ENCODE measurements around the gene FNDC3B.

The FNDC3B gene

DNA sequence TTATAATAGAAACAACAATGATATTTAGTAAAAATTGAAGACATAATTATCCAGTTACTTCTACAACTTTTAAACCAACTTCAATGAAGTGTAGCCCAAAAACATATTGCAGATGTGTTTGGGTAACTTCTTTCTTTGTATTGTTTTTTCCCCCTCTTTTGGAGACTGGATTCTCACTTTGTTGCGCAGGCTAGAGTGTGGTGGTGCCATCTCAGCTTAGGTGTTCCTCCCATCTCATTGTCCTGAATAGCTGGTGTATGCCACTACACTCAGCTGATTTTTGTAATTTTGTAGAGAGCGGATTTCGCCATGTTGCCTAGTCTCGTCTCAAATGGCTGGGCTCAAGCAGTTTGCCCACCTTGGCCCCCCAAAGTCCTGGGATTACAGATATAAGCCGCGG is 148.1 kb downstream of the FNDC3B start:
- no peak overlapping the region for H3K4me3 ChIP-seq (ENCODE audit: low read depth, low read length)
- DNase-seq (ENCODE audit: low read depth) = no peak
- TF ChIP-seq, protein P1, sequence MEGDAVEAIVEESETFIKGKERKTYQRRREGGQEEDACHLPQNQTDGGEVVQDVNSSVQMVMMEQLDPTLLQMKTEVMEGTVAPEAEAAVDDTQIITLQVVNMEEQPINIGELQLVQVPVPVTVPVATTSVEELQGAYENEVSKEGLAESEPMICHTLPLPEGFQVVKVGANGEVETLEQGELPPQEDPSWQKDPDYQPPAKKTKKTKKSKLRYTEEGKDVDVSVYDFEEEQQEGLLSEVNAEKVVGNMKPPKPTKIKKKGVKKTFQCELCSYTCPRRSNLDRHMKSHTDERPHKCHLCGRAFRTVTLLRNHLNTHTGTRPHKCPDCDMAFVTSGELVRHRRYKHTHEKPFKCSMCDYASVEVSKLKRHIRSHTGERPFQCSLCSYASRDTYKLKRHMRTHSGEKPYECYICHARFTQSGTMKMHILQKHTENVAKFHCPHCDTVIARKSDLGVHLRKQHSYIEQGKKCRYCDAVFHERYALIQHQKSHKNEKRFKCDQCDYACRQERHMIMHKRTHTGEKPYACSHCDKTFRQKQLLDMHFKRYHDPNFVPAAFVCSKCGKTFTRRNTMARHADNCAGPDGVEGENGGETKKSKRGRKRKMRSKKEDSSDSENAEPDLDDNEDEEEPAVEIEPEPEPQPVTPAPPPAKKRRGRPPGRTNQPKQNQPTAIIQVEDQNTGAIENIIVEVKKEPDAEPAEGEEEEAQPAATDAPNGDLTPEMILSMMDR (IDR thresholded peaks at IDR 0.05; ENCODE audit: insufficient read depth, low read depth, low read length, missing control alignments) = no peak

DNA sequence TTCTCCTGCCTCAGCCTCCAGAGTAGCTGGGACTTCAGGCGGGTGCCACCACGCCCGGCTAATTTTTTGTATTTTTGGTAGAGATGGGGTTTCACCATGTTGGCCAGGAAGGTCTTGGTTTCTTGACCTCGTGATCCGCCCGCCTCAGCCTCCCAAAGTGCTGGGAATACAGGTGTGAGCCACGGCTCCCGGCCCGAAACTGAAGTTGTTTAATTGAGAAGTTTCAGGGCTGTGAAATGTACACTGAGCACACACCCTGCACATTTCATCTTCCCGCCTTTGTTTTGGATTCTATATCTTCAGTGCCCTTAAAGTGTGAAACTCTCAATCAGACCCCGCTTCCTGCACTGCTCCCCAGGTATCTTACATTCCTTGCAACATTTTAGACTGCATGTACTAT is 149.1 kb downstream of the FNDC3B start:
- no peak overlapping the region for H3K4me3 ChIP-seq (ENCODE audit: low read depth, low read length)
- DNase-seq (ENCODE audit: low read depth) = no peak
- TF ChIP-seq, protein P1 (IDR thresholded peaks at IDR 0.05; ENCODE audit: insufficient read depth, low read depth, low read length, missing control alignments) = no peak

DNA sequence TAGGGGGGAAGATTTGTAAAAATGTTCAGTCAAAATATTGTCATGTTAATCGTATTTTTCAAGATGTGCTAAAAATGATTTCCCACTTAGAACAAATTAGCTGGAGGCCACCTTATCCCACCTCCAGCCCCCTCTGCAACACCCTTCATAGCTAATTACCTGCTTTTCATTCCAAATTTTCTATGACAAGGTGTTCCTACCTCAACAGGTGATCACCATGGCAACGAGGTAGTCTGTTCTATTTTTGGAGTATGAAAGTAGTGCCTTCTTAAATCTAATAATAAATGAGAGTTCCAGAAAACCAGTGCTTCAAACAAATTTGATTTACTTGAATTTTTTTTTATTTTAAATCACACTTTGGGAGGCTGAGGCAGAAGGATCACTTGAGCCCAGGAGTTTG is 149.8 kb downstream of the FNDC3B start:
- no peak for DNase-seq (ENCODE audit: low read depth)
- TF ChIP-seq, protein P1 (IDR thresholded peaks at IDR 0.05; ENCODE audit: insufficient read depth, low read depth, low read length, missing control alignments) = no peak
- no peak overlapping the region for H3K4me3 ChIP-seq (ENCODE audit: low read depth, low read length)

DNA sequence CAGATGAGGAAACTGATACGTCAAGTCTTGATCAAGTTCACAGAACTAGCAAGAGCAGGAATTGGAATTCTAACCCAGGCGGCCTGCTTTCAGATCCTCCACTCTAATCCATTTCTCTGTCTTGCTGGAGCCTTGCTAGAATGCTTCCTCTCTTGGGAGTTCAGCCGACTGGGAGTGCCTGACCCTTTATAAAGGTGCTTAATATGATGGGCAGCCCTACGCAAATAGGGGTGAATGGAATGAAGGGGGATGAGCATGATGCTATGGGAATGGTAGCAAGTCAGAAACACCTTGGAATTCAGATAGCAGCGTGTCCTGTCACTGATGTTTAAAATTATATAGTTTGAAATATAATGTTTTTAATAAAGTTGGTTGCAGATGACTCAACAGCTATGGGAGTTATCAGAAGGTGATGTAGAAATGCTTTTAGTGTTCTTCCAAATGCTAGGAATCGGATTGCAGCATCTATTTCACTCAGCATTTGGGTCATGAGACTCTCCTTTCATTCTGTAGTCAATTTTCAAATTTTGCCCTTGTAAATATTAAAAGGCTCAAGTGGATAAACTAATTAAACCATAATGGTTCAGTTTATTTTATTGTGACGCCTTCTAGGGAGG is 150.7 kb downstream of the FNDC3B start:
- no peak for DNase-seq (ENCODE audit: low read depth)
- TF ChIP-seq, protein P1 (IDR thresholded peaks at IDR 0.05; ENCODE audit: insufficient read depth, low read depth, low read length, missing control alignments) = no peak
- H3K4me3 ChIP-seq (ENCODE audit: low read depth, low read length) = no peak overlapping the region

DNA sequence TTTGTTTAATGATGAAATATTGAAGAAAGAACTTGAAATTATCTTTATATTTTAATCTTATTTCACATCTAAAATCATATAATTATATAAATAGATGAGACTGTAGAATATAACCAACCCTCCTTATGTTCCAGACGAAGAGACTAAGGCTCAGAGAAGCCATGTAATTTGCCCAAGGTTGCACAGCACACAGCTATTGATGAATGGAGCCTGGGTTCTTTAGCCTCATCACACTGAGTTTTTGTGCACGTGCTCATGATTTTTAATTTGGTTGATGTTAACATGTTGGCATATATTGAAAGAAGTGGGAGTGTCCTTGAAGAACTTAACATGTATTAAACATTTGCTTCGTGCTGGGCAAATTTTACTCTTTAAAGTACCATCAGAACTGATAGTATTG is 151.6 kb downstream of the FNDC3B start:
- TF ChIP-seq, protein P1 (IDR thresholded peaks at IDR 0.05; ENCODE audit: insufficient read depth, low read depth, low read length, missing control alignments) = no peak
- no peak overlapping the region for H3K4me3 ChIP-seq (ENCODE audit: low read depth, low read length)
- no peak for DNase-seq (ENCODE audit: low read depth)

DNA sequence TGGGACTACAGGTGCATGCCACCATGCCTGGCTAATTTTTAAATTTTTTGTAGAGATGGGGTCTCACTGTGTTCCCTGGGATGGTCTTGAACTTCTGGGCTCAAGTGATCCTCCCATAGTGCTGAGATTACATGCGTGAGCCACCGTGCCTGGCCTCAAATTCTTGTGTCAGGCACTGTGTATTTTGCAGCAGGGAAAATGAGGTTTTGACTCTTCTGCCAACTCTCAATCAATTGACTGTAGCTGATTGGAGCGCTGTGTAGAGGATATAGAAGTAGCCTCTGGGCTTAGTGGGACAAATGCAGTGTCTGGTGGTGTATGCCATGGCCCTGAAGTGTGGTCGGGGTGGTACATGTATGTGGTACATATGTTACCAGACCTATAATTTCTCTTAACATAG is 152.3 kb downstream of the FNDC3B start:
- no peak overlapping the region for H3K4me3 ChIP-seq (ENCODE audit: low read depth, low read length)
- DNase-seq (ENCODE audit: low read depth) = no peak
- TF ChIP-seq, protein P1 (IDR thresholded peaks at IDR 0.05; ENCODE audit: insufficient read depth, low read depth, low read length, missing control alignments) = no peak

DNA sequence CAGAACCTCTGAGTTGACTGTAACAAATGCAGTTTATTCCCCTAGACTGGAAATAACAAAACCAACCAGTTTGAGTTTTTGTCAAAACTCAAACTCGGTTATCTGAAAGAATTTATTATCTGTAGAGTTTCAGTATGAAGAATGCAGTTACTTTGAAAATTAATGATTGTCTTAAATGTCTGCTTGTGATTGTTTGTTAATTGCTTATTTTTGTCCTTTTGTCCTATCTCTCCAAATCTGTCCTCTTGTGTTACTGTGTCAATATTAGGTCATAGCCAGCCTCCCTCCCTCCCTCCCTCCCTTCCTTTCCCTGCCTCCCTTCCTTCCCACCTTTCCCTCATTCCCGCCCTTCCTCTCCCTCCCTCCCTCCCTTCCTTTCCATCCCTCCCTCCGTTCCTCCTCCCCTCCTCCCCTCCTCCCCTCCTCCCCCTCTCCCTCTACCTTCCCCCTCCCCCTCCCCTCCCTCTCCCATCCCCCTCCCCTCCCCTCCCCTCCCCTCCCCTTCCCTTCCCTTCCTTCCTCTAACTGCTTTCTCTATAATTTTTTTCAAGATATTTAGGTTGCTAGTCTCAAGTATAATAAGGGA is 153.5 kb downstream of the FNDC3B start:
- TF ChIP-seq, protein P1 (IDR thresholded peaks at IDR 0.05; ENCODE audit: insufficient read depth, low read depth, low read length, missing control alignments) = no peak
- H3K4me3 ChIP-seq (ENCODE audit: low read depth, low read length) = no peak overlapping the region
- DNase-seq (ENCODE audit: low read depth) = no peak
